HG02610 (cell line): ENCODE measurements around the gene ABCA10.
"Not testable (repeated sequence)": the region's sequence is repeated elsewhere in the genome, so short reads cannot be mapped to it uniquely, and the experiment has no call there.

Experiments used
- ATAC-seq: cut with Tn5 transposase; IDR thresholded peaks from one replicate; pipeline ENCODE4 v1.9.1; 2021; ENCODE audit warnings: mild to moderate bottlenecking, moderate library complexity; ENCODE audit not compliant: unreplicated experiment

ABCA10 gene, protein sequence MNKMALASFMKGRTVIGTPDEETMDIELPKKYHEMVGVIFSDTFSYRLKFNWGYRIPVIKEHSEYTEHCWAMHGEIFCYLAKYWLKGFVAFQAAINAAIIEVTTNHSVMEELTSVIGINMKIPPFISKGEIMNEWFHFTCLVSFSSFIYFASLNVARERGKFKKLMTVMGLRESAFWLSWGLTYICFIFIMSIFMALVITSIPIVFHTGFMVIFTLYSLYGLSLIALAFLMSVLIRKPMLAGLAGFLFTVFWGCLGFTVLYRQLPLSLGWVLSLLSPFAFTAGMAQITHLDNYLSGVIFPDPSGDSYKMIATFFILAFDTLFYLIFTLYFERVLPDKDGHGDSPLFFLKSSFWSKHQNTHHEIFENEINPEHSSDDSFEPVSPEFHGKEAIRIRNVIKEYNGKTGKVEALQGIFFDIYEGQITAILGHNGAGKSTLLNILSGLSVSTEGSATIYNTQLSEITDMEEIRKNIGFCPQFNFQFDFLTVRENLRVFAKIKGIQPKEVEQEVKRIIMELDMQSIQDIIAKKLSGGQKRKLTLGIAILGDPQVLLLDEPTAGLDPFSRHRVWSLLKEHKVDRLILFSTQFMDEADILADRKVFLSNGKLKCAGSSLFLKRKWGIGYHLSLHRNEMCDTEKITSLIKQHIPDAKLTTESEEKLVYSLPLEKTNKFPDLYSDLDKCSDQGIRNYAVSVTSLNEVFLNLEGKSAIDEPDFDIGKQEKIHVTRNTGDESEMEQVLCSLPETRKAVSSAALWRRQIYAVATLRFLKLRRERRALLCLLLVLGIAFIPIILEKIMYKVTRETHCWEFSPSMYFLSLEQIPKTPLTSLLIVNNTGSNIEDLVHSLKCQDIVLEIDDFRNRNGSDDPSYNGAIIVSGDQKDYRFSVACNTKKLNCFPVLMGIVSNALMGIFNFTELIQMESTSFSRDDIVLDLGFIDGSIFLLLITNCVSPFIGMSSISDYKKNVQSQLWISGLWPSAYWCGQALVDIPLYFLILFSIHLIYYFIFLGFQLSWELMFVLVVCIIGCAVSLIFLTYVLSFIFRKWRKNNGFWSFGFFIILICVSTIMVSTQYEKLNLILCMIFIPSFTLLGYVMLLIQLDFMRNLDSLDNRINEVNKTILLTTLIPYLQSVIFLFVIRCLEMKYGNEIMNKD (N-terminal part only)

GRCh38 chr17:69228576-69228975 is at the start of gene ABCA10:
TSS of gene ABCA10 (minus strand) at chr17:69228824. CDS start at chr17:69225358, 3,466 bp downstream.
- no peak for ATAC-seq

GRCh38 chr17:69276279-69276678 is 47.7 kb upstream of the ABCA10 start:
- not testable (repeated sequence) for ATAC-seq

DNA sequence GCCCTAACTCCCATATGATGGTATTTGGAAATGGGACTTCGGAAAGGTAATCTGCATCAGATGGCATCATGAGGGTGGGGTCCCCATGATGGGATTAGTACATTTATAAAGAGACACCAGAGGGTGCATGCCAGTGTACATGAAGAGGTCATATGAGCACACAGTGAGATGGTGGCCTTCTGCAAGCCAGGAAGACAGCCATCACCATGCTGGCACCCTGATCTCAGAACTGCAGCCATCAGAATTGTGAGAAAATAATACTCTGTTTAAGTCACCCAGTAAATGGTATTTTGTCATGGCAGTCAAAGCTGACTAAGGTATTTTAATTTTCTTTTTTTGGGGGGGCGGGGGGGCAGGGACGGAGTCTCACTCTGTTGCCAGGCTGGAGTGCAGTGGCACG is 47.1 kb upstream of the ABCA10 start:
- ATAC-seq: no peak

DNA sequence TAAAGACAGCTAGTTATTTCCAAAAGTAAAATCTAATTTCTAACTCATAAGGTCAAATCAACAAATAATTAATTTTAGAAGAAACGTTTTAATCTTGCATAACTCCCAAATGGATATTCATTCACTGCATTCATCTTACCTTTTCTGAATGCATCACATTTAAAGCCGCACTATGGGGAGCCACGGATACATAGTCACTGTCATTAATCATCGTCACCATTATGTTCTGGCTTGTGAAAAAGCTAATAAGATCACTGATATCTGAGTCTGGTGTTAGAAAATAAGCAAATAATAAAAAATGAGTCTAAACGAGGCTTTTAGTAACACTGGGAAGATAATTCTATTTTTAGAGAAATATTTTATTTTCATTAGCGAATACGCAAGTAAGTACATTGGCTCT is 42.4 kb upstream of the ABCA10 start:
- no peak for ATAC-seq

DNA sequence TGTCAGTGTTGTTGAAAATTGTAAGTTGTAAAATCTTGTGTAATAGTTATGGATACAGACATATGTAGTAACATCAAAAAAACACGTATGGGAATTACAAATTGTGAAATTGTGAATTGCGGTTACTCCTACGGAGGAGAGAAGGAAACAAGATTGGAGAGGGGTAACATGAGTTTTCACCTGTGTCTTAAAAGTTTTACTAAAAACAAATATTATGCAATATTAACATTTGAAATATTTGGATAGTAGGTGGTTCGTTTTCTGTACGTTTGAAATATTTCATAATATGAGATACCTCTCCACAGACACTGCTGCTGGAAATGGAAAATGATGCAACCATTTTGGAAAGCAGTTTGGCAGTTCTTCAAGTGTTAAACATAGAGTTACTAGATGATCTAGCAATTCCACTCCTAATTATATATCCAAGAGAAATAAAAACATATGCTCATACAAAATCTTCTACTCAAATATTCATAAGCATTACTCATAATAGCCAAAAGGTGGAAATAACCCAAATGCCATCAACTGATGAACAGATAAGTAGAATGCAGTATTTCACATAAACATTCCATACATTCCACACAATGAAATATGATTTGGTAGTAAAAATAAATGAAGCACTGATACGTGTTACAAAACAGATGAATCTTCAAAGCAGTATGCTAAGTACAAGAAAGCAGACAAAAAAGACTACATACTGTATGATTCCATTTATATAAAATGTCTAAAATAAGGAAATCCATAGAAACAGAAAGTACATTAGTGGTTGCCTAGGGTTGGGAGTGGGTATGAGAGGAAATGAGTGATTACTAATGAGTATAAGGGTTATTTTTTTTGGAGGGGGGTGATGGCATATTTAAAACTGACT is 40.7 kb upstream of the ABCA10 start:
- ATAC-seq: no peak

DNA sequence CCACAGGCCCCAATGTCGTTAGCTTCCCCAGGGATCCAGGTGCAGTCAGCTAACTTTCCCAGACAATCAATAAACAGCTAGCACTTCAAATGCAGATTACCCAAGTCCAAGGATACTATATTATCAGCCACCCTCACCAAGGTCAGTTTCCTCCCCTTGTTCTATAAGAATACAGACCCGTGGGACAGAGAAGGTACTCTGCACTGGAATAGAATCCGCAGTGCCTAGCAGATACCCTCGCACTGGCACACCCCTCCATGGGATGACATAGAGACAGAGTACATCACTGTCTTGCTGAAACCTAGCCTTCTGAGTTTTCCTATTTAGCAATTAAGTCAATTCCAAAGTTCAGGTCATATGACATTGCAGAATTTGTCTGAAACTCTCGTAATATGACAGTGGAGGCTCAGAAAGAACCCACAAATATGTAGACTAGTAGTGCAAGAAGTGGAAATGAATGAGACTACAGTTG is 40.0 kb upstream of the ABCA10 start:
- no peak for ATAC-seq

DNA sequence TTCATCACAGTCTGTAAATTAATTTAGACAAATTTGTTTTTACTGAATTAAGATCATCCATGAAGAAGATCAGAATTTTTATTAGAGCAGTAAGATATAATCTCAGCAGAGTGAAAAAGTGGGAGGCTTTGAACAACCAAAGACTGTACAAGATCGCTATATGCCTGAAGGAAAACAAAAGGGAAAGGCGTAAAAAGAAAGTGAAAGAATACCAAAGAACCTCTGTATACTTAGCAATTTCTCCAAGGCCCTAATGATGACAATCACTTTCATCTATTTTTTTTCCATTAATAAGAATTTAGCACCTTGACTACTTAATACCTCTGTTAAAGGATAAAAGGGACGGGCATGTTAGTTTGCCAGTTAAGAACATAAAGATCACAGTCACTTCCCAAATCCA is 38.6 kb upstream of the ABCA10 start:
- ATAC-seq: no peak

GRCh38 chr17:69265873-69266272 is 37.2 kb upstream of the ABCA10 start:
- ATAC-seq: no peak

DNA sequence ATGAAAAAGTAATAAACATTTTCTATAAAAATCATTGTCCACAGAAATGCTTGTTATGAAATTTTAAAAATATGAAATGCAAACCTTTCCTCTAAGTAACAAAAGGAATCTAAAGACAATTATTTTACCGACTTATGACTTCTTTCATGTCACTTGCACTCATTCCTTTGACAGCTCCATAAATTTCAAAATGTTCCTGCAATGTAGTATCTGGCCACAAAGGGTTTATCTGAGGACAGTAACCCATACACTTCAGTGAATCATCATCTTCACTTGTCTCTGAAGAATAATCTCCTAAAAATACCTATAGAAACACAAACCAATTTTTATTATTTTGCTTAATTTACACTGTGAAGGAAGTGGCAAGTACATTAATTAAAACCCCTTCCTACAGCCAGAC is 25.6 kb upstream of the ABCA10 start:
- no peak for ATAC-seq

DNA sequence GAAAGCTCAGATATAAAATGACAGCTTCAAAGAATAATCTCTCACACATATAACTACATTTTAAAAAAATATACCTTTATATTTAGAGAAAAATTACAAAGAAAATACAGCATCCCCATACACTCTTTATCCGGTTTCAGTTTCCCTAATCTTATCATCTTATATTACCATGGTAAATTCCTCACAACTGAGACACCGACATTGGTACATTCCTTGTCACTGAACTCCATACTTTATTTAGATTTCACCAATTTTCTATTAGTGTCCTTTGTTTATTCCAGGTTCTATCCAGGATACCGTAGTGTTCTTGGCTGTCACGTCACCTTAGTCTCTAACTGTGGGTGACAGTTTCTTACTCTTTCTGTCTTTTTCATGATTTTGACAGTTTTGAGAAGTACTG is 22.0 kb upstream of the ABCA10 start:
- ATAC-seq: no peak

DNA sequence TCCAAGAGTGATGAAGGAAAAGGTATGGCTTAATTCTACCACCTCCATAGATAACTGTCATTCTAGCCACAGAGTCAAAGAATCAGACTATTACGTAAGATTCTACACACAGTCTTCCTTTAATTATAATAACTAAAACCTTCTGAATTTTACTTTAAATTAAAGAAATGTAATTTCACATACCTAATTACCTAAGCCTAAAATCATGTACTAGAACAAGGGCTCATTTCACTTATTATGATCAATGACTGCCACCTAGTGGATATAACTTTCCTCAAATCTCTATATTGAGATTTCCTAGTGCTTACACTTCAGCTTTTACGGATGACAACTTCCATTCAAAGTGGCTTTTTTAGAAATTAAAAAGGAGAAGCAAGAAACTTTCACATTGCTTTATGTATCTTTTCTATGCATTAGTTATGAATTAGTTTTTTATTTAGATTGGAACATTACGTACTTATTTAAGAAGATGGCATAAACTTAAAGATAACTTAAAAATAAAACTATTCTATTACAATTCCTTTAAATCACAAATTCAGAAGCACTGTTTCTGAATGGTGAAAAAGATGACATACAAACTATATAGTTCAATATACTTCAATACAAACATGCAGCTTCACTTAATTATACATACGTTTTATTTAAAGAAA is 18.2 kb upstream of the ABCA10 start:
- ATAC-seq: no peak

GRCh38 chr17:69246202-69246601 is 17.6 kb upstream of the ABCA10 start:
- no peak for ATAC-seq

- ATAC-seq: peak; percentile 61
Observed at GRCh38 chr17:69245617-69246016, 17.0 kb upstream of the ABCA10 start.

DNA sequence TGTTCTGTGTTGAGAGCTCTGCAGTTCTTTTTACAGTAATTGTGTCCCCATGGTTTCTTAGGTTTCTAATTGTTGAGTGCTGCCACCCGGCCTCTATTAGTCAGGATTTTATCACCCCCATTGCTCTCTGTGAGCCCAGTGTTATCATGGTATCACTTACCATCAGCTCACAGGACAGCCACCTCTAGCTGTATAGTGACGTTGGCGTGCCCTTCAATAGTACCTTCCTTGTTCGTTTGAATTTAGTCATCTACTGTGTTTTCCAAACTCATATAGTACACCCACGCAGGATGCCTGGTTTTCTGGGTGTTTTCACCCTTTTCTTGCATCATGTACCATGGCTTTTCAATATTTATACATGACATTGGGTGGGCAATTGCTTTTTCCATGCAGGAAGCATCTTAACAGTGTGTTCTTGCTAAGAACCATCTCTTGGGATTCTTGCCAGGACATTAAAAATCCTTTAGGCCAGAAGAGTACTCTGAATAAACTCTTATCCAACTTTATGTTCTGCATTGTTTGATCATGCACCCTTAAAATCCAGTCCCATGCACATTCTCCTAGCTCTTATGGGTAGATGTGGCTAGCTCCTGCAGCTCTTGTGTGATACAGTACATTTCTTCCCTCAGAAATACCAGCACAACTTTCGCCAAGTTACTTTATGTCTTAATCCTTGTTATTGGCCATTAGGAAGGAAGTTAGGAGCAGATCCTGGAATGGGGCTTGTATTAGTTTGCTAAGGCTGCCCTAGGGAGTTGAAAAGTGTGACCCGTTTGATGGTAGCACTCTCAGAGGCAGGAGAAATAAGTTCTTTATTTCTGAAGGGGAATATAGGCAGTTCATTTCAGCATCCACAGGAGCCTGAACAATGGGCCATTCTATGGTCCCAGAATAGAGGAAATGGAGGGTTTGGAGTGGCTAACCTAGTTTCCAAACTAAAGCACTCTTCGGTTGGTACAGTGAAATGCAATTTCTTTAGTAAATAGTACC is 11.3 kb upstream of the ABCA10 start:
- no peak for ATAC-seq

DNA sequence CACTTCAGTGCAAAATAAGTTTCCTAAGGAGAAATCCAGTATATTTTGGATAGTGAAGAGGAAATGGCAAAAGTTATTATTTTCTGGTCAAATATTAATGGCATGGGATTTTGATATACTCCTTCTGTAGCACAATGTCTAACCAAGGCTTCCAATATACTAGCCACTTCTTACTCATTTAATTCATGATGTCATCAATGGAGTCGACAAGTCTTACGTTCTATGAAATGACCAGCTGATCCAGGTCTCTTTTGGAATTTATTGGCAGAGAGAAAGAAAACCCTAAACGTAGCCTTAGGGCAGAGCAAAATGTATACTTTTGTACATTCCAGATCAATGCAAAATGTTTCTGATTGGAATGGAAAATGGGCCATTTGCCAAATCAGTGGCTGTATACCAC is 8.3 kb upstream of the ABCA10 start:
- ATAC-seq: no peak

GRCh38 chr17:69236464-69236863 is 7.8 kb upstream of the ABCA10 start:
- ATAC-seq: no peak

GRCh38 chr17:69235338-69236058 is 6.9 kb upstream of the ABCA10 start:
- peak; percentile 92 for ATAC-seq

DNA sequence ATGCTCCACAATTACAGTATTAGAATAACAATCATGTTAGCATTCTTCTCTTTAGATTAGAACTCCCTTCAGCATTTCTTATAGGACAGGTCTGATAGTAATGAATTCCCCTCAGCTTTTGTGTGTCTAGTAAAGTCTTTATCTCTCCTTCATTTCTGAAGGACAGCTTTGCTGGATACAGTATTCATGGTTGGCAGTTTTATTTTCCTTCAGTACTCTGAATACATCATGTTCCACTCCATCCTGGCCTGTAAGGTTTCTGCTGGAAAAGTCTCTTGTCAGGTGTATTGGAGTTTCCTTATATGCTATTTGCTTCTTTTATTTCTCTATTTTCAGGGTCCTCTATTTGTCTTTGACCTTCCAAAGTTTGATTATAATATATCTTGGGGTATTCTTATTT is 4.0 kb upstream of the ABCA10 start:
- no peak for ATAC-seq
